Activated T-cell treated with anti-CD3 and anti-CD28 coated beads, Interleukin-2, amount 50 U/mL, for 1 hour (primary cell): ENCODE results near the gene TRIM56.
"Not testable (repeated sequence)": the region's sequence is repeated elsewhere in the genome, so short reads cannot be mapped to it uniquely, and the experiment has no call there.

Experiments used
- DNase-seq: peaks from one replicate; pipeline ENCODE4 v3.0.0-alpha.2; 2020

The TRIM56 gene

GRCh38 chr7:101093906-101094305 lies 8.6 kb downstream of the TRIM56 start:
- DNase-seq: no peak

GRCh38 chr7:101094376-101094775 lies 9.1 kb downstream of the TRIM56 start:
- no peak for DNase-seq

GRCh38 chr7:101094791-101095375 lies 9.6 kb downstream of the TRIM56 start:
- DNase-seq: no peak

GRCh38 chr7:101096331-101096956 lies 11.2 kb downstream of the TRIM56 start:
- DNase-seq: no peak

- DNase-seq: no peak
Observed at GRCh38 chr7:101096957-101097347, 11.7 kb downstream of the TRIM56 start.

- DNase-seq: no peak
Observed at GRCh38 chr7:101097561-101097960, 12.3 kb downstream of the TRIM56 start.

- no peak for DNase-seq
Observed at GRCh38 chr7:101099969-101100781, 14.9 kb downstream of the TRIM56 start.

- no peak for DNase-seq
Observed at GRCh38 chr7:101100858-101101847, 15.9 kb downstream of the TRIM56 start.

- DNase-seq: no peak
Observed at GRCh38 chr7:101102026-101102425, 16.7 kb downstream of the TRIM56 start.

GRCh38 chr7:101103701-101104100 lies 18.4 kb downstream of the TRIM56 start:
- DNase-seq: not testable (repeated sequence)

- DNase-seq: no peak
Observed at GRCh38 chr7:101104193-101104713, 19.0 kb downstream of the TRIM56 start.

GRCh38 chr7:101104799-101105198 lies 19.5 kb downstream of the TRIM56 start:
- no peak for DNase-seq

GRCh38 chr7:101105248-101105647 lies 20.0 kb downstream of the TRIM56 start:
- not testable (repeated sequence) for DNase-seq

- DNase-seq: no peak
Observed at GRCh38 chr7:101106386-101106785, 21.1 kb downstream of the TRIM56 start.

- DNase-seq: no peak
Observed at GRCh38 chr7:101108330-101108857, 23.1 kb downstream of the TRIM56 start.

GRCh38 chr7:101108961-101109360 lies 23.7 kb downstream of the TRIM56 start:
- DNase-seq: no peak

GRCh38 chr7:101109368-101109767 lies 24.1 kb downstream of the TRIM56 start:
- no peak for DNase-seq

GRCh38 chr7:101111261-101111660 lies 26.0 kb downstream of the TRIM56 start:
- DNase-seq: no peak

- no peak for DNase-seq
Observed at GRCh38 chr7:101112233-101112632, 27.0 kb downstream of the TRIM56 start.

- DNase-seq: not testable (repeated sequence)
Observed at GRCh38 chr7:101113140-101113539, 27.9 kb downstream of the TRIM56 start.

- DNase-seq: no peak
Observed at GRCh38 chr7:101113836-101114235, 28.6 kb downstream of the TRIM56 start.

- DNase-seq: no peak
Observed at GRCh38 chr7:101114492-101114891, 29.2 kb downstream of the TRIM56 start.
